GM19035 (cell line): ENCODE data around the gene DNAJB1.
A peak's percentile ranks its signal among the peaks of the same experiment; 100 is the strongest.
"Not testable (repeated sequence)": the region's sequence is repeated elsewhere in the genome, so short reads cannot be mapped to it uniquely, and the experiment has no call there.

Experiments used
- ATAC-seq: cut with Tn5 transposase; IDR thresholded peaks from one replicate; pipeline ENCODE4 v1.9.1; 2021; ENCODE audit not compliant: unreplicated experiment

The DNAJB1 gene

DNA sequence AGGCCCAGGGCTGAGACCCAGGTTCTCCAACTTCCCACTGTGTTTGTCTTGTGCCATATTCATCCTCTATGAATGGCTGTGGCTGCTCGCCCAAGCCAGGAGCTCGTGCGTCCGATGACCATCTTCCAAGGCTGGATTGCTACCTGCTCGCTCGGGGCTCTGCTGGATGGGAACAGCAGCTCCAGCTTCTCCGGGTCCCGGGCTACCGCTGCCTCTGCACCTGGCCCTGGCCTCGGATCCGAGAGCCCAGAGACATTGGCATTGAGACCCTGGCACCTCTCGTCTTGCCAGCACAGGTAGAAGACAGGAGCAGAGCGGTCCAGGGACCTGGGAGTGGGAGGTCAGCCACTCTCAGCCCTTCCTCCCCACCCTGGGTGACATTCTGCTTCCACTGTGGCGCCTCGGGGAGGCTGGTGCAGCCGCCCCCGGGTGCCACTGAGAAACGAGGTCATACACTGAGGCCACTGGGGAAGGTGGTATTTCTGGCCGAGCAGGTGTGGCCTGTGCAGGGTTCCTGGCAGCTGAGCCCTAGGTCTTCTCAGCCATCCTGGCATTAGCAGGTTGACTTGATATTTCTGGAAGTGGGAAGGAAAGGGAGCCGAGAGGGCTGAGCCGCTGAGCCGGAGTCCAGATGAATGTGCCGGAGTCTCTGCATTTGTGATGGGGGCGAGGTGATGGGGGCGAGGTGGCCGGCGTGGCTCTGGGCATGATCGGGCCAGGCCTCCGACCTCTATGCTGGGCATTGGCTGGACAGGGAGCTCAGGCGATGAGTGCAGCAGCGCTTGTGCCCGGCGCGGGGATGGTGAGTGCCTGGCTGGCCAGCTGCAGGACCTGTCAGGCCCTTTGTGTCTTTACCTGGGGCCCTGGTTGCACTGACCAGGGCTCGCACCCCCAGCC lies 35.1 kb upstream of the DNAJB1 start:
- no peak for ATAC-seq

DNA sequence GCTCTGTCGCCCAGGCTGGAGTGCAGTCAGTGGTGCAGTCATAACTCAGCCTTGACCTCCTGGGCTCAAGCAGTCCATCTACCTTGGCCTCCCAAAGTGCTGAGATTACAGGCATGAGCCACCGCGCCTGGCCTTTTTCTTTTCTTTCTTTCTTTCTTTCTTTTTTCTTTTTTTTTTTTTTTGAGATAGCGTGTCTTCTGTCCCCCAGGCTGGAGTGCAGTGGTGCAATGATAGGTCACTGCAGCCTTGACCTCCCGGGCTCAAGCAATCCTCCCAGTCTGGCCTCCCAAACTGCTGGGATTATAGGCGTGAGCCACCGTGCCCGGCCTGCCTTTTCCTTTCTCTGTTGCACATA lies 33.8 kb upstream of the DNAJB1 start:
- not testable (repeated sequence) for ATAC-seq

DNA sequence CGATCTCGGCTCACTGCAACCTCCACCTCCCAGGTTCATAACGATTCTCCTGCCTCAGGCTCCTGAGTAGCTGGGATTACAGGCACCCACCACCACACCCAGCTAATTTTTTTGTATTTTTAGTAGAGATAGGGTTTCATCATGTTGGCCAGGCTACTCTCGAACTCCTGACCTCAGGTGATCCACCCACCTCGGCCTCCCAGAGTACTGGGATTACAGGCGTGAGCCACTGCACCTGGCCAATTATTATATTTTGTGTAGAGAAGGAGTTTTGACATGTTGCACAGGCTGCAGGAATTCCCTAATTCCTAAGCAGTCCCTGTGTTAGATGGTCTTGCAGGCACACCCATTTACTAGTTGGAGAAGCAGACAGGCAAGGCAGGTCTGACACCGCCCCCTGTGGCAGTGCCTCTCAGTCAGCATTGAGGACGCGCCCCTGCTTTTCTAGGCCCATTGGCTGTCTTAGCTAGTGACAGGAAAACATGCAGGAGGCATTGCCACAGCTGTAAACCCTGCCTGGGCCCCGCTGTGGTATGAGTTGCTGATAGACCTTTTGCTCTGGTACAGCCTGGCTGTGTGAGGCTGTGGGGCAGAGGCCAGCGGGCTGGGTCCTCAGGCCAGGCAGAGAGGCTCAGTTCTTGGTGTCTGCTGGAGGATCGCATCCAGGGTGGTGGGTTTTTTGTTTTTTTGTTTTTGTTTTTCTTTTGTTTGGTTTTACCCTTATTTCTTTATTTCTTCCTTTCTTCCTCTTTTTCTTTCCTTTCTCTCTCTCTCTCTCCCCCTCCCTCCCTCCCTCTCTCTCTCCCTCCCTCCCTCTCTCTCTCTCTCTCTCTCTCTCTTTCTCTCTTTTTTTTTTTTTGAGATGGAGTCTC lies 33.2 kb upstream of the DNAJB1 start:
- not testable (repeated sequence) for ATAC-seq

DNA sequence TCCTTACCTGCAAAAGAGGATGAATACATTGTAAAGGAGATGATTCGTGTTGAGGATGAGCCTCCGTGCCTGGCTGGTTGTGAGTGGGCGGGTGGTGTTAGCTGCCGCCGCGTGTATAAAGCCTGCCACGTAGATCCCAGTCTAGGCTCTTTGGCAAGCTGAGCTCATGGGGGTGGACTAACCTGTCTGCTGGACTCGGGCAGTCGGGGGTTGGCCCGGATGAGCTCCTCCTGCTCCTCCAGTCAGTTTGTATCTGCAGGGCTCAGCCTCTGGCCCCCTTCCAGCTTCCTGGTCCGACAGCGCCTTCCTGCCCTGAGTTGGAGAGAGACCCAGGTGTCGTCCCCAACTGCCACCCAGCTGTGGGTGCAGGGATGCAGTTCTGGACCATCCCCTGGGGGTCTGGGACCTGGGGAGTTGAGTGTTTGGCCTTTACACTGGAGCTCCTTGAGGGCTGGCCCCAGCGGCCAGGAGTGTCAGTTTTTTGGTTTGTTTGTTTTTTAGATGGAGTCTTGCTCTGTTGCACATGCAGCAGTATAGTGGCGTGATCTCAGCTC lies 32.1 kb upstream of the DNAJB1 start:
- ATAC-seq, result no peak

GRCh38 chr19:14545716-14546082 lies 27.5 kb upstream of the DNAJB1 start:
- ATAC-seq, result no peak

GRCh38 chr19:14544977-14545715 lies 26.9 kb upstream of the DNAJB1 start:
- no peak for ATAC-seq

DNA sequence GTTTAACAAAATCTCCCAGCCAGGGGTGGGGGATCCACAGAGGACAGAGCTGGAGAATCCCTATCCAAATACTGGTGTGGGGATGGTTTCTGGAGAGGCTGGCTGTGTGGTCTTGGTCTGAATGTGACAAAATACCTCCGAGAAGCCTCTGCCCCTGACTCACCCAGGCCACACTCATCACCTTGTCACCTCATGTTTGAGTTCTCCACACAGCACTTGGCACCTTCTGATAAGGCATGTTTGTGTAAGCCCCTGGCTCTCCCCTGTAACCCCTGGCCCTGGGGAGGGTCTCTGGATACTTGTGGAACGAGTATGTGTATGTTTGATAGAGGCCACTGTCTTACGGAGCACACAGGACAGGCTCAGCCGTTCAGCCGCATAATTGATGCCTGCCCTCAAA lies 25.9 kb upstream of the DNAJB1 start:
- no peak for ATAC-seq

- no peak for ATAC-seq
Observed at GRCh38 chr19:14542711-14543328, 24.6 kb upstream of the DNAJB1 start.

GRCh38 chr19:14541979-14542378 lies 23.8 kb upstream of the DNAJB1 start:
- not testable (repeated sequence) for ATAC-seq

DNA sequence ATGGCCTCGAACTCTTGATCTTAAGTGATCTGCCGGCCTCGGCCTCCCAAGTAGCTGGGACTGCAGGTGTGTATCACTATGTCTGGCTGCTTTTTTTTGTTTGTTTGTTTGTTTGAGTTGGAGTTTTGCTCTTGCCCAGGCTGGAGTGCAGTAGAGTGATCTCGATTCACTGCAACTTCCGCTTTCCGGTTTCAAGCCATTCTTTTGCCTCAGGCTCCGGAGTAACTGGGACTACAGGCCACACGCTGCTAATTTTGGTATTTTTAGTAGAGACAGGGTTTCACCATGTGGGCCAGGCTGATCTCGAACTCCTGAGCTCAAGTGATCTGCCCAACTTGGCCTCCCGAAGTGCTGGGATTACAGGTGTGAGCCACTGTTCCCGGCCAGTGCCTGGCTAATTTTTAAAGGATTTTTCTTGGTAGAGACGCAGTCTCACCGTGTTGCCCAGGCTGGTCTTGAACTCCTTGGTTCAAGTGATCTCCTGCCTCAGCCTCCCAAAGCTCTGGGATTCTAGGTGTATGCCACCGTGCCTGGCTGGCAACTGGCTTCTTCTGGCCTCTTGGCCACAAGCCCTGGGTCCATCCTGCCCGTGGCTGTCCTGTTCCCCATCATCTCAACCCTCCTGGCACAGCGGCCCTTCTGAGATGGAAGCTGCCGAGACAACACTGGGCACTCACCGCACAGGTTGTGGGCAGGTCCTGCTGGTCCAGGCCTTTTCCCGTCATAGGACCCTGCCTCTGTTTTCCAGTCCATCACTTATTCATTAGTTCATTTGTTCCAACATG lies 22.7 kb upstream of the DNAJB1 start:
- ATAC-seq, result no peak

DNA sequence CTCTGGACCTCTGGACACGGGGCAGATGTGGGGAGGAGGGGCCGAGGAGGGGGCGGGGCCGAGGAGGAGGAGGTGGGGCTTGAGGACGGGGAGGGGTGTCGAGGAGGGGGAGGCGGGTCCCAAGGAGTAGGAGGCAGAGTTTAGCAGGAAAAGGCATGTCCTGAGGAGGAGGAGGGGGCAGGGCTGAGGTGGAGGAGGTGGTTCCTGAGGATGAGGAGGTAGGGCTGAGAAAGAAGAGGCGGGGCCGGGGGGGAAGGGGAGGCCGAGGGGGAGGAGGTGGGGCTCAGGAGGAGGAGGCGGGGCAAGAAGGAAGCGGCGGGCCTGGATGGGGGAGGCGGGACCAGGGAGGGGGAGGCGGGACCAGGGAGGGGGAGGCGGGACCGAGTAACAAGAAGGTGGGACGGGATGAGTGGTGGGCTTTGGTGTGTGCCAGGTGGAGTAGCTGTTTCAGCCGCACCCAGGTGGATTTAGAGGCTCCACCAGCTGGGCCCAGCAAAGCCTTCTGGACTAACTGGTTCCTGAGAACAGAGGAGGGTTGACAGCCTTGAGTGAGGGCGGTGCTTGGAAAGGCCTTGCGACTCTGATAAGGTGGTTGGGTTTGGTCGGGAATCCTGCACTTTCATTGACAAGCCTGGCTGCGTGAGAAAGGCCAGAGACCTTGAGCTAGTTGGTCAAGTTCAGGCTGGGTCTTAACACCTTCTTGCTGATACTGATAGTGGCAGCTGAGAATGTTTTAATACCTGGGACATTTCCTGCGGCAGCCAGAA lies 18.9 kb upstream of the DNAJB1 start:
- no peak for ATAC-seq

GRCh38 chr19:14533450-14533849 lies 15.3 kb upstream of the DNAJB1 start:
- no peak for ATAC-seq

GRCh38 chr19:14530506-14530905 lies 12.3 kb upstream of the DNAJB1 start:
- ATAC-seq, result no peak

DNA sequence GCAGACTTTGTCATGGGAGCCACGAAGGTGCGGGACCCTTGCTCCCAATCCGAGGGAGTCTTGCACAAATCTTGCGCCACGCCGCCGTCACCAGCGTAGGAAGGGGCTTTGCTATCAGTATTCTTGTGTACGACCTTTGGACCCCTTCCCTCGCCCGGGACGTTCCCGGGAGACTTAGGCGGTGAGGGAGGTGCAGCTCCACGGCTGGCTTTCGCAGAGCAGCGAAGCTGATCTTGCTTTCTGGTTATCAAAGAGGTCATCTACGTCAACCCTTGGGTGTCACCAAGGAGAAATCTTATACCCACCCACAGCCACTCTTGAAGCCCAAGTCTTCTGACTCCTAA lies 11.8 kb upstream of the DNAJB1 start:
- no peak for ATAC-seq

- peak; percentile 95 for ATAC-seq
Observed at GRCh38 chr19:14529254-14530004, 11.2 kb upstream of the DNAJB1 start, which contains the start of gene TECR. Gene TECR (plus strand): TSS chr19:14529594. CDS start chr19:14529697, 103 bp downstream.

GRCh38 chr19:14528419-14529253 lies 10.4 kb upstream of the DNAJB1 start:
- no peak for ATAC-seq

GRCh38 chr19:14526423-14526822 lies 8.2 kb upstream of the DNAJB1 start:
- ATAC-seq, result no peak

GRCh38 chr19:14525729-14526128 lies 7.5 kb upstream of the DNAJB1 start:
- no peak for ATAC-seq
